NCI-H2196 treated with DMSO at 0.1 percent for 48 hours (cell line): ENCODE results near the gene UBE2R2.
"Not testable (repeated sequence)": the region's sequence is repeated elsewhere in the genome, so short reads cannot be mapped to it uniquely, and the experiment has no call there.

Experiments used
- DNase-seq: peaks from one replicate; lab custom pipeline; 2025; ENCODE audit not compliant: unreplicated experiment; lab: John Stamatoyannopoulos, UW

The UBE2R2 gene, protein sequence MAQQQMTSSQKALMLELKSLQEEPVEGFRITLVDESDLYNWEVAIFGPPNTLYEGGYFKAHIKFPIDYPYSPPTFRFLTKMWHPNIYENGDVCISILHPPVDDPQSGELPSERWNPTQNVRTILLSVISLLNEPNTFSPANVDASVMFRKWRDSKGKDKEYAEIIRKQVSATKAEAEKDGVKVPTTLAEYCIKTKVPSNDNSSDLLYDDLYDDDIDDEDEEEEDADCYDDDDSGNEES

DNA sequence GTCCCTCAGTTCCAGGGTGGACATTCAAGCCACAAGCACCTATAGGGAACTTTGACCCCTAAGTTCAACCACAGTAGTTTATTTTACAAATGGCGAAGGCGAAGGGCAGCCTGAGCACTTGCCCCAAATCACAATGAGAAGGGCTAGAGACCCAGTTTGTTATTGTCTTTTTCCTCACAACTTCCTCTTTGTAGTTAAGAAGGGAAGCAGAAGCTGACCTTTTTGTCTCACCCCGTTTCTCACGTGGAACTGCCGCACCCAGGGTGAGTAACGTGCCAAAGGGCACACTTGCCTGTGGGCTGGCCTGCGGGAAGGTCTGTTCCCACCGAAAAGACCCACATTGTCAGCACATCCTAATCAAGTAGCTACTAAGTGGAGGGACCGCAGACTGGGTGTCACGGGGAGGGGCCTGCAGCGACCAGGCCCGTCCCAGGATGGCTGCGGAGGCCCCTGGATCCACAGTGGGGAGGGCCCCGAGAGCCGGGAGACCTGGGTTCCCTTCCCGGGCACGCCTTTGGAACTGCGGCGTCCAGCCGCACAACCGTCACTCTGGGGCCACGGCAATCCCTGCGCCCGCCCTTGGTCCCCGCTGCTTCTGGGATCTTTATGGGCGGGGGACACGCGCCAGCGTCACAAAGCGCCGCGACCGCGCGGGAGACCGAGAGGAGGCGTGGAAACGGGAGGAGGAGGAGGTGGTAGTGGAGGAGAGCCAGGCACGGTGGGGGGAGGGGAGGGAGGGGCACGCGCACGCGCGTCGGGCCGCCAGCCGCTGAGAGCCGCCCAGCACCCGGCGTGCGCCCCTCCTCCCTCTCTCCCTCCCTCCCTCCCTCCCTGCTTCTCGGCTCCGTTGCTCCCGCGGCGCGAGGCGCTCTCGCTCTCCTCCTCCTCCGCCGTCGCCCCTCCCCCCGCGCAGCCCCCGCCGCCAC is at the start of gene UBE2R2:
Gene UBE2R2 (plus strand): TSS at position 834 of the 926 bp plus-strand sequence. CDS start 598 bp downstream, outside the sequence.
- DNase-seq = peak; percentile 88

DNA sequence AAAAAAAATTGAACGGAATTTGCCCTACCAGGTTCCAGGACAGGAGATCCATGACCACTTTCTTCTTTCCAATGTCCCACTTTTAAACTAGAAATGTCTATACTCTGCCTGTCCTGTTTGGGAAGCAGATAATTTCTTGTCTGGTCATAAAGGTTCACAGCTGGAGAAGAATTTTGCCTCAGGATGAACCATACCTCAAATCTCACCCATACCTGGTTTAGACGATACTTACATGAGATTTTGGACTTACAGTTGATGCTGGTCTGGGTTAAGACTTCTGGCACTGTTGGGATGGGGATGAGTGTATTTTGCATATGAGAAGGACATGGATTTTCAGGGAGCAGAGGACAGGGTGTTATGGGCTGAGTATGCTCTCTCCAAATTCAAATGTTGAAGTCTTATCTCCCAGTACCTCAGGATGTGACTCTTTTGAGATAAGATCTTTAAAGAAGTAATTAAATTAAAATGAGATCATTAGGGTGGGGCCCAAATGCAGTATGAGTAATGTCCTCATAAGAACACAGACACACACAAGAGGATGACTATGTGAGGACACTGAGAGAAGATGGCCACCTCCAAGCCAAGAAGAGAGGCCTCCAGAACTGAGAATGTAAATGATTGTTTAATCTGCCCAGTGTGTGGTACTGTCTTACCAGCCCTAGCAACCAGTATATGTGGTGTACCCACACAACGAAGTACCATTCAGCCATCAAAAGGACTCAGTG is 46.6 kb upstream of the UBE2R2 start:
- DNase-seq = not testable (repeated sequence)

DNA sequence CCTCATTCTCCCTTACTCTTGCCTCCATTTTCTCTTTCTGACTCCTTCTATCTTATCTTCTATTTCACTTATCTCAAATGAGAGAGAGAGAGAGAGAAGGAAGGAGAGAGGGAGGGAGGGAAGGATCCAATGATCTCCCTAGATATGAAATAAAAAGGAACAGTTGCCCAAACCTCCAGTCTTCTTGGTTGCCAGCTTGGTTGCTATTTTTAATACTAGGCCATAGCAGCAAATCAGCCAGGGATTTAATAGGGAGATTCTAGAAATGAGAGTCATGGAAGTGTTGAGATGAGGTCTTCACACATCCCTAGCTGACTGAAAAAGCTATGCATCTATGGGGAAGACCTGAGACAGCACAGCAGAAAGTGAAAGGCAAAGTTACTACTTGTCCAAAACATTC is 43.8 kb upstream of the UBE2R2 start:
- DNase-seq = not testable (repeated sequence)

DNA sequence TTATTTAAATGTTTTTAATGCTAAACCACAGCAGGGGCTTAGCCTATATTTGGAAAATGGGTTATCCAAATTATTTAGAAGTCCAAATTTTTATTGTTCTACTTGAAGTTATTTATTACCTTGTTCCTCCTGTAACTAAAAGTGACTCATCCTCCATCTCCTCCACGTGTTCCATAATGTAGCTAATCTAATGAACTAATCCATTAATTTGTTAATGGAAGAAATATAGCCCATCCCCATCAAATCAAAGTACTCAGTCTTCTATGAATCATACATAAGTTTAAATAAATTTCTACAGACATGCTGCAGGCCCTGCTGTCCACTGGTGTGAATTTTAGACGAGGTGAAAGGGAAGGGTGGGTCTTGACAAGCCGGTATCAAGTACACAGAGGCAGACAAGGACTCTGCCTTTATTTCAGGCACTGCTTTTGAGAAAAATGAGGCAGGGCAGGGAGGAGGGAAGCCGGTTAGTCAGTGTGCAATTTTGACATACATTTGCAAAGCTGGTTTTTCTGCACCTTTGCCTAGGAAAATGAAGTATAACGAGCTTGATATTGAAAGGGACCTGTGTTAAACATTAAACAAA is 42.8 kb upstream of the UBE2R2 start:
- not testable (repeated sequence) for DNase-seq

DNA sequence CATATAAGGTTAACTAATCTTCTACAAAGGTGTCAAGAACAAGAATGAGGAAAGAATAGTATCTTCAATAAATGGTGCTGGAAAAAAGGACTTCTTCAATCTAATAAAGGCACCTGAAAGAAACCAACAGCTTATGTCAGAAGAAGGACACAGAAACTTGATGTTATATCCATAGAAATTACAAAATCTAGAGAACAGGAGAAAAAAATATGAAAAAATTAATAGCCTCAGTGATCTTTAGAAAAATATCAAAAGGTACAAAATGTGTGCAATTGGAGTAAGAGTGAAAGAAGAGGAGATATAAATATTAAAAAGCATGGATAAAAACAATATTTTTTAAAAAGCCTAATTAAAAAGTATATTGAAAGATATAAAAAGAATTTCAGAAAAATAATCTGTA is 40.4 kb upstream of the UBE2R2 start:
- no peak for DNase-seq

DNA sequence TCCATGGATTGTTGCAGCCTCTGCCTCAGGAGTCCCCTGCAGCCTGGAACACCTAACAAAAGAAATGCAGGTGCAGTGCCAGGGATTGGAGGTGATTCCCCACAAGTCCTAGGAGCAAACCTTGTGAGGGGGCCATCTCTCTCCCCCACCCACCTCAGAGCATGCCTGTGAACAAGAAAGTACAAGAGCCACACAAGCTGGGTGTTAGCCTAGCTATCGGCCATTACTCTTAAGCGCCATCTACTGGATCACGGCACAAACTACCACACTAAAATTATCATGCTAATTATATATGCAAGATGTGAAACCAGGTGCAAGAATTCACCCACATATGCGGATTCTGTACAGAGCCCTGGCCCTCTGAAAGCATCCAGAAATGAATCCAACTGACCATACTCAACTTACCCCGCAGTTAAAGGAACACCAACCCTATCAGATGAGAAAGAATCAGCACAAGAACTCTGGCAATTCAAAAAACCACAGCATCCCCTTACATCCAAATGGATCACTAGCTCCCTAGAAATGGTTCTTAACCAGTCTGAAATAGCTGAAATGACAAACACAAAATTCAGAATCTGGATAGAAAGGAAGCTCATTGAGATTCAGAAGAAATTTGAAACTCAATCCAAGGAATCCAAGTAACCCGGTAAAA is 38.1 kb upstream of the UBE2R2 start:
- peak; percentile 58 for DNase-seq

DNA sequence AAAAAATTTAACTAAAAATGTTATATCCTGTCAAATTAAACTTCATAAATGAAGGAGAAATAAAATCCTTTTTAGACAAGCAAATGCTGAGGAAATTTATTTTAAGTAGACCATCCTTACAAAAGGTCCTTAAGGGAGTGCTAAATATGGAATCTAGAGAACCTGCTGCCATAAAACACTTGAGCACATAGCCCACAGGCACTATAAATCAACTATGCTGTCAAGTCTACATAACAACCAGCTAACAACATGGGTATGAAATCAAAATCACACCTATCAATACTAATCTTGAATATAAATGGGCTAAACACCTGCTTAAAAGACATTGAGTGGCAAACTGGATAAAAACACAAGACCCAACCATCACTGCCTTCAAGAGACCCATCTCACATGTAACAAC is 36.7 kb upstream of the UBE2R2 start:
- DNase-seq = no peak

DNA sequence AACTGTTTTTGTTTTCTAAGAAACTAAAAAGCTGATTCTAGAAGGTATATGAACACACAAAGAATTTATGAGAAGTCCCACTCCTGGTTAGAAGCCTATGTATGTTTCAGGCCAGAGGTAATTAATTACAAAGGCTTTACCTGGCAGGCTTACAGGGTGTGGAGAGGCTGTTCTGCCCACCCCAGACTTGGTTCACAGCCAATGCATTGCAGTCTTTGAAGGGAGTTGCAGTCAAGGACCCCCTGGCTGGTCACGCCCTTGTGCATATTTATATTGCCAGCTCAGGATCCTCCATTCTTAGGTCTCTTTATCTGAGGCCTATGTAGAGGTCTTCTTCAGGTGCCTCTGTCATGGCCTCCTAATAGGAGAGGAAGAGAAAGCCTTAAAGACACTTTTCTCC is 35.2 kb upstream of the UBE2R2 start:
- no peak for DNase-seq

DNA sequence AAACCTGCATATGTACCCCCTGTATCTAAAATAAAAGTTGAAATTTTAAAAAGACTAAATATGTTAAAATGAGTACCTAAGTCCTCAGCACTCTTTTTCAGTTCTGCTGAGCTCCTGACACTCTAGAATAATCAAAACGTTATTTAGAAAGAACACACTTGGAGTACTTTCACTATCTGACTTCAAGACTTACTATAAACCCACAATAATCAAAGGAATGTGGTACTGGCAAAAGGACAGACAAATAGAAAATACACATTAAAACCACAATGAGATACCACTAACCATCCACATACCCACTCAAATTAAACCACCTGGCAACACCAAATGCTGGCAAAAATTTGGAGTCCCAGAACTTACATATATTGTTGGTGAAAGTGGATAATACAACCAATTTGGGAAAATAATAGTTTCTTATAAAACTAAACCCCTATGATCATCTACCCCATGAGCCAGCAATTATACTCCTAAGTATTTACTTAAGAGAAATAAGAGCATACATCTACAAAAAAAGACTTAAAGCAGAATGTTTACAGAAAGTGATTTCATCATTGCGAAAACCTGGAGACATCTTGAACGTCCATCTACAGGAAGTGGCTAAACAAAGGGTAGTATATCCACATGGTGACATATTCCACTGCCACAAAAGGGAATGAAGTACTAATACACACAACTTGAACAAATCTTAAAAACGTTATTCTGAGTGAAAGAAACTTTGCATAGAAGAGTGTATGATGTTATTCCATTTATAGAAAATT is 34.4 kb upstream of the UBE2R2 start:
- DNase-seq = no peak

DNA sequence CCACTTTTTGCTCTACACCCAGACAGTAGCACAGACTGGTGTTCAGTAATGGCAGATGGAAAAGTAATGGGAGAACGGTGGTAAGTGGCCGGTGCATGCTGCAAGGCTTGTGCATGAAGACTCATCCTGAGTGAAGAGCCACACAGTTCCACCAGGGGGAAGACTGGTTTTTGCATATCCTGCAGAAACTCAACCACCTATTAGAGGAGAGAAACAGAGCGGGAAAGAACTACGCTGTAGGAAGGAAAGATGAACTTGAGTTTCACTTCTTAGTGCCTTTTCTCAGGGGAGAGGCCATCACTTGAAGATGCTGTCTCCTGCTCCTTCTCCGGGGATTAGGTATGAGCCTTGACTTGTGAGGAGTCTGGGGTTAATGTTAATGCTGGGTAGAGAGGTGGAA is 31.0 kb upstream of the UBE2R2 start:
- DNase-seq = no peak

DNA sequence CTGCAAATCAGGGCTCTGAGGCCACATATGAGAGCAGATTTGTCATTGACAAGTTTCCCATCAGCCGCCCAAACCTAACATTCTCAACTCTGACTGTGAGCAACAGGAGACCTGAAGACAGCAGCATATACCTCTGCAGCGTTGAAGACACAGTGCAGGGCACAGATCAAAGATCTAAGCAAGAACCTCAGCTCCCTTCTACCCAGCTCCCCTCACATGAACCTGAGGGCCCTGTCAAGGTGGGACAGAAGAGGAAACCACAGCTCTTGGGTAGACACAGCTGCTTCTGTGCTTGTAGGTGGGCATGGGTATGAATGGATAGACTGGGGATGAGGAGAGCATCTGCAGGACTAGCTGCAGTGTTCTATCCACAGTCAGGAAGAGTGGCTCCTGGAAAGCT is 30.3 kb upstream of the UBE2R2 start:
- DNase-seq = no peak

DNA sequence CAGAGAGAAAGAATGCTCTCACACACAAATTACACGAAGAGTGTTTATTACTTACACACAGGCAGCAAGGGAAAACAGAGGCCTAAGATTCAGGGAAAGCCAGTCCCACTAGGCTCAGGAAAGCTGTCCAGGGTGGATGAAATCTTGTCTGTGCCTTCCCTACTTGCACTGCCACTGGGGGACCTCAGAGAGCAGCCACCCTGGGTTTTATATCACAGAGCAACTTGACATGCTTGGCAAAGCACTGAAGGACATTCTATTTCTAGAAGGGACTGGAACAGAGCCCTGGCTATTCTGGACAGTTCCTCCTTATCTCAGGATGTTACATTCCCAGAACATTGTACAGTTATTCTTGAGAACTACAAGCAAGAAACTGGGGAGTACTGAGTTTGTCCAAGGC is 29.1 kb upstream of the UBE2R2 start:
- no peak for DNase-seq

DNA sequence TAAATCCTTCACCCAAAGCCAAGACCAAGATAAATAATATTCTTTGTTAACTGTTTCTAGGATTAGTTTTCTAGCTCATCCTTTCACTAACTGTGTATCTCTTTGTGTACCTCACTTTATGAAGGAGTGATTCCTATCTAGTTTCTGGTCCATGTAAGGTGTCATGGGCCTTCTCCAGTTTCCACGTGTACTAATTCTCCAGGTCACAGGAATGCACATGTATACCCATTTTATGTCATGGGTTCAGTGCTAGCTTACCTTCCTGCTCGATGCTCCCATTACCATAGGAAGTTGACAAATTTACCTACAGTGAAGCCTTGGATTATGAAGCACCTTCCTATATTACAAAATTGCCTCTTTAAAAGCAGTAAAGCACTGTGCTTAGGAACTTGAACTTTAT is 27.5 kb upstream of the UBE2R2 start:
- DNase-seq = not testable (repeated sequence)

DNA sequence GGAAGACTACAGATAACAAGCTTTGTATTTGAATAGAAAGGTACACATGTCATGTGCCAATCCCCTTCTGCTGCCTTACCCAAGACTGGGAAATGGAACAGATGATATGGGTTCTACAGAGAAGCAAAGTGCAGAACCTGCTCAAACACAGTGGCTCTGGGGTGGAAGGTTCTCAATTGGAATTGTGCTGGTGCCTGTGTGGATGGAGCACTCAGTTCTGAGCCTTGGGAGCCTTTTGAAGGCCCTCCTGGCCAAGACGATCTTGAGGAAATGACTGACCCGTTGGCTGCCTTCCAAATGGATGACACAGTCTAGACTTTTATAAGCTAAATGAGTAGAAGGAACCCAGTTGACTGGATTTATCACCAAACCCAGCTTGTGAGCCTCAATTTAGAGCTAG is 25.8 kb upstream of the UBE2R2 start:
- no peak for DNase-seq

DNA sequence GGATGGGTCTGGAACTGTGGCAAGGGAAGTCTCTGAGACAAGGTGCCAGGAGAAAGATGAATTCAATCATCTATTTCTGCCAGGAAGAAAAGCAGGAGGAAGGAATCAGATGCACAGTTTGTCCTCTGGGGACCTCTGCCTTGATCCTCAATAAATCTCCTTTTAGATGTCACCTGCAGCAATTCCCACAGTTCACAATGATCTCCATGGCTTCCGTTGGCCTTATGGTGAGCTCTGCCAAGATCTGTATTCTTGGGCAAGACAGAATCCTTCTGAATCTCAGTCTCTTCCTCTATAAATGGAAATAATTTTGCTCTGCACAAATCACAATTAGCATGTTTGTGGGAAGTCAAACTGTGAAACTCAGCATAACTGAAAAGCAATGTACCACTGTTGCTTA is 23.5 kb upstream of the UBE2R2 start:
- DNase-seq = not testable (repeated sequence)

DNA sequence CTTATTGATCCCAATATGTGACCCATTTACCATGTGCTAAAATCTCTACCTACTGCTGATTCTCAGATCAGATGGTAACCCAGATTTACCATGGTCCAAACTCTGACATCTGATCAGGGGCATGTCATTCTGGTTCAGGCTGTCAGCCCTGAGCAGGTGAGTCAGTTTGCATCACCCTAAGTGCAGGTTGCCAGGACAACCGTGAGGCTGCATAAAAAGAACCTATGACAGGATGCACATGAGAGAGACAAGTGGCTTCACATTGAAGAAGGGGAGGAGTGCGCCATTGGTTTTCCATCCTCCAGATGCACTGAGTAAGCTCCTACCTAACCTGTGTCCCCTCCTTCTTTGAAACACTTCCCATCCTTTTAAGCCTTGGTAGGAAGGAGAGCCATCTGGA is 22.4 kb upstream of the UBE2R2 start:
- no peak for DNase-seq

DNA sequence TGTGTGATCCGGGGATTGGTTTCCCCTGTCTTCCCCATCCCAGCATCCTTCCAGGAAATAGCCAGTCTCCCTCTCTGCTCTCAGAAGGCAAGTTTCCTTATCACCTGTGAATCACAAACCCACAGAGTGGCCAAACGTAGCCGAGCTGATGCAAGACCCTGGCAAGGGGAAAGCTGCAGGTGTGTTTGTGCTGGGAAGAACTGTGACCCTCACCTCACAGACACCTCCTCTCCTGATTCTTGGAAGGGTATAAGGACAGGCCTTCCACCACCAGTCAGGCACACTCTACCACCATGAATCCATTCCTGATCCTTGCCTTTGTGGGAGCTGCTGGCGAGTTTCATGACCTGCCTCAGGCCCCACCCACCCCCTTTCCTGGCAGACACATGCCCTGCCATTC is 21.7 kb upstream of the UBE2R2 start, which contains the start of gene PRSS3:
Gene PRSS3 (plus strand): TSS at position 281 of the 400 bp plus-strand sequence. CDS start 13 bp downstream, at position 294.
- no peak for DNase-seq

DNA sequence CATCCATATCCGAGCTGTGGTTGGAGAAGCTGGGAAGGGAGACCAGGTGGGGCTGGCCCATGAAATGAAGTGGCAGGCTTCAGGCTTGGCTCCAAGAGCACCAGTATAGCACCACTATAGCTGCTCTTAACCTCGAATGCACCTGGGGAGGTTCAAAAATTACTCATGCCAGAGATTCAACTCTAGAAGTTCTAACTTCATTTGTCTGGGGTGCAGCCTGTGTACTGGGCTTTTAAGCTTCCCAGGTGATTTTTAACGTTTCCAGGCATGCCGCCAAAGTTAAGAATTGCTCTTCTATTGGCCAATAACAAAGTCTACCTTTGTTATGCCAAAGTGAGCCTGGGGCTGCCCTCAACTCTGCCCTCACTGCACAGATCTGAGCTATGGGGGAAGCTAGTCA is 21.1 kb upstream of the UBE2R2 start:
- DNase-seq = no peak

DNA sequence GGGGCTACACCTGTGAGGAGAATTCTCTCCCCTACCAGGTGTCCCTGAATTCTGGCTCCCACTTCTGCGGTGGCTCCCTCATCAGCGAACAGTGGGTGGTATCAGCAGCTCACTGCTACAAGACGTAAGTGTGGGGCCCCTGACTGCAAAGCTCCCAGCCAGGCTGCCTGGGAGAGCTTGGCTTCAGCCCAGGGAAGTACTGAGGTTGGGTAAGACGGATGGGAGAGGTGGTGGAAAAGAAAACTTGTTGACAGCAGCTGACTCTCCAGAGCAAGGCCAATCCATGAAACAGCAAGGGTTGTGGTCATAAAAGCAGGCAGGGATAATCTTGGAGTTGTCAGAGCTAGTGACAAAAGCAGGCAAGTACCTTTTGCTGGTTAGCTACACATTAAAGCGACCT is 20.3 kb upstream of the UBE2R2 start:
- not testable (repeated sequence) for DNase-seq

DNA sequence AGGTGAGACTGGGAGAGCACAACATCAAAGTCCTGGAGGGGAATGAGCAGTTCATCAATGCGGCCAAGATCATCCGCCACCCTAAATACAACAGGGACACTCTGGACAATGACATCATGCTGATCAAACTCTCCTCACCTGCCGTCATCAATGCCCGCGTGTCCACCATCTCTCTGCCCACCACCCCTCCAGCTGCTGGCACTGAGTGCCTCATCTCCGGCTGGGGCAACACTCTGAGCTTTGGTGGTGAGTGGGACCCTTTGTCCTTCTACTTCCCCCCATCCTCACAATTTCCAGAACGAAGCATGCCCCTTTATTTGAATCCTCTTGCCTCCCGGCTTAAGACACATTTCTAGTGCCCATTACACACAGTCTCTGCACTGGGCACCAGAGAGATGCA is 19.1 kb upstream of the UBE2R2 start:
- no peak for DNase-seq
